Activated CD4-positive, alpha-beta T cell treated with anti-CD3 and anti-CD28 coated beads, Interleukin-2, amount 50 U/mL, for 24 hours (primary cell): ENCODE data around the gene PACRG.

ENCODE experiments used
- DNase-seq, 2 donors: peaks; one replicate each; pipeline ENCODE4 v3.0.0-alpha.2; 2020; ENCODE audit warnings: low read depth in 1 of 2, low spot score in 1 of 2

Gene PACRG

DNA sequence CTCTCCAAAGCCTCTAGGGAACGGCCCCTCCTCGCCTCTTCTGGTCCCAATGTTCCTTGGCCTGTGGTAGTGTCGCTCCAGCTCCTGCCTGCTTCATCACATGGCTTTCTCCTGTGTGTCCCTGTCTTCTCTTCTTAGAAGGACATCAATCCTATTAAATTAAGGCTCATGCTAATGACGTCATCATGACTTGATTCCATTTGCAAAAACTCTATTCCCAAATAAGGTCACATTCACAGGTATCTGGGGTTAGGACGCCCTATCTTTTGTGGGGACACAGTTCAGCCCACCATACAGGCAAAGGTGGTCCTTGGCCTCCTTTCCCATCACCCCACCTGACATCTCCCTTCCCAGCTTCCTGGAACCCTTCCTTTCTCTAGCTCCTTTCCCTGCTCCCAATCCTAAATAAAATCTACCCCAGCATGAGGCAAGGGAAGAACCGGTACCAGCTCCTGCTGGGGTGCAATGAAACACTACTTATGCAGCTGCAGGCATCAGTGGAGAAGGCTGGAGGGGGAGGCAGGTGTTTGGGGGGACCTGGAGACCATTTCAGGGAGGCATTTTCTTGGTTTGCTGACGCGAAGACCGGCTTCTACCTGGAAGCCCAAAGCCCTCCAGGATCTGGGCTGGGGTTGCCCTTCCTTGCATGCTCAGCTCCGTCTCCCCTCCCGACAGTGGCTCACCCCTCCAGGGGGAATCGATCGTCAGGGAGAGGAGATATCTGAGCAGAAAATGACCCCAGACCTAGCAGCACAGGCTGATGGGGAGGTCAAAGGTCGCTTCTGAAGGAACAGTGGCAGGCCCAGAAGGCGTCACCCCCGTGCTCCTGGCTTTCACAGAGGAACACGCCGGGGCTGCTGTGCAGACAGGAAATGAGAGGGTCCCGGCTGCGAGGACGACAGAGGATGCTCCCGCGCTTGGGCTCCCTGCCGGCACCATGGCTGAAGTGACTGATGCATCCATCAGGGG, 615.1 kb downstream of the PACRG start:
- DNase-seq, result no peak

DNA sequence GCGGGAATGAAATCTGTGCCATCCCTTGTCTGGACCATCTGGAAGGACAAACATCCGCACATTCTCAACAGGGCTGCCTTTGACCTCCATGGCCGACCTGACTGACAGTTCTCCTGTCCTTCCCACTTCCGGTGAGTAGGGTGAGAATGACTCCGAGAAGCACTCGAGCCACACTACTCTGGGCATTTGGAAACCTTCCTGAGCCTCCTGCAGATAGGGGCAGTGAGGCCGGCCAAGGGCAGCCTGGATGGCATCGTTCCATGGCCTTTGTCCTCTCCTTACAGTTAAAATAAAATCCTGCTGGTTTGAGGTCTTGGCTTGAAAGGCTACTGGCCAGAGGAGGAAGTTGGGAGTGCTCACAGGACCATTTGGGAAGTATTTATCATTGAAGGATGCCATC, 615.8 kb downstream of the PACRG start:
- no peak for DNase-seq

DNA sequence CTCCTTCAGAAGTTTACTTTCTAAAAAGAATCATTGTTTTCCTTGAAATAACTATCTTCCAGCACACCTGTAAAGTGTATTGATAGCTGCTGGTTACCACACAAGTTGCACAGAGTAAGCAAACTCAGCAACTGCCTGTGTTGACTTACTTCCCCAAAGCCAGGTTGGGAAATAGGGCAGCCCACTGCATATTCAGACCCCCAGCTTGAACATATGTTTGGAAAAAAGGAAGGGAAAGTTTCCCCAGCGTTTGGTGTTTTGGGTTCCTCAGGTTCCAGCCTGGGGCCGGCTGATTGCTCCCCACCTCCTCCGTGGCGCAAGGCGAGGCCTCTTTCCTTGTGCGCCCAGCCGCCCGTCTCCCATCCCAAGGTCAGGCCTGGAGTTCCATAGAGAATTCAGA, 616.6 kb downstream of the PACRG start:
- DNase-seq, result no peak

- no peak for DNase-seq
Measured at GRCh38 chr6:163345931-163346330, 618.2 kb downstream of the PACRG start.

DNA sequence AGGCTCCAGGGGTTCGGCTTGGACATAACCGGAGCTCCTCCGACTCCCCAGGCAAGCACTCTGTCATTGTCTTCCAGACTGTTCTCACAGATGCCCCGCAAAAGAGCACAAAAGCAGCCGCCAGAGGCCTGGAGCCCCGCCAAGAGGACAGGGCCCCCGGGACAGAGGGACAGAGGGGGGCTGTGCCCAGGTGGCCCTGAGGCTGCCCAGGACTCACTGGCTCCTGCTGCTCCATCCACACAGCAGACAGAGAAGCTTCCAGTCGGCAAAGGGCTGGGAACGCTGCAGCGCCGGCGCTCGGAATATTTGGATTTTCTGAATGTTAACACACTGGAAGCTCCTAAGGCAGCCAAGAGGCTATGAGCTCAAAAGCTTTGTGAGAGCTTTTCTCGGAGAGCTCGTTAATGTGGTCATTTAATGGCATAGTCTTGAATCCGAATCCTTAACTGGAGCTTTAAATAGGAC, 618.8 kb downstream of the PACRG start:
- no peak for DNase-seq

- DNase-seq, result no peak
Measured at GRCh38 chr6:163347021-163347446, 619.3 kb downstream of the PACRG start.

- no peak for DNase-seq
Measured at GRCh38 chr6:163348789-163349680, 621.3 kb downstream of the PACRG start.

GRCh38 chr6:163349696-163350095, 621.9 kb downstream of the PACRG start:
- DNase-seq, result no peak

DNA sequence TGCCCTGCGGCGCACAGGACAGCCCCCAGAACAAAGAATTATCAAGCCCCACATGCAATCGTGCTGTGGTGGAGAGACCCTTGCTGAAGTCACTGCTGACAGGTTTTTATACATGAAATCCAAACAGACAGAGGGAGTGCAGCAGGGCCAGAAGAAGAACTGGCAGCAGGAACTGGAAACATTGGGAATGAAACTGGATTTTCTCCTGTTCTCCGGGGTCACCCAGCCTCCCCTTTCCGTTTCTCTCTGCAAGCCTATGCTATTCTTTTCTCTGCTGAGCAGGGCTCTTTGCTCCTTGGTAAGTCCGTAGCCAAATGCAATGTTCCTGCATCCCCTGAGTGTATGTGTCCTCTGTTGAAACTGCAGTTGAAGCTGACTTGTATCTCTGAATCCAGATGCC, 623.2 kb downstream of the PACRG start:
- DNase-seq, result no peak

GRCh38 chr6:163352011-163352685, 624.4 kb downstream of the PACRG start:
- DNase-seq, result no peak

GRCh38 chr6:163352966-163353365, 625.2 kb downstream of the PACRG start:
- DNase-seq, result no peak

DNA sequence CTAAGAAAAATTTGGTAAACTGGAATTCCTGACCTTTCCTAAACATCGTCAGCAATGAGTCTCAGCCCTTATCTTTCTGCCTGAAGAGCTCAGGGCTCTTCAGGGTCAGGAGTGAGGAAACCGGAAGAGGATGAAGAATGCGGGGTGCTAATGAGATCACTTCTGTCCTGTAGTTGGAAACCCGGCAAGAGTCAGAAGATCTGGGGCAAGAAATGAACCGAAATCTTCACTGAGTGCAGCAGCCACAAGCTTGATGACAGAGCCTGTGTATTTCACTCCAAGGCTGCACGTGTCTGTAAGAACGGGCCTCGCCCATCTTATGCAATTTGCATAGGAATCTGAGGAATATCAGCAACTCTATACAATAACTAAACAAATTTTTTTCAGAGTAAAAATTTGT, 626.3 kb downstream of the PACRG start:
- no peak for DNase-seq

DNA sequence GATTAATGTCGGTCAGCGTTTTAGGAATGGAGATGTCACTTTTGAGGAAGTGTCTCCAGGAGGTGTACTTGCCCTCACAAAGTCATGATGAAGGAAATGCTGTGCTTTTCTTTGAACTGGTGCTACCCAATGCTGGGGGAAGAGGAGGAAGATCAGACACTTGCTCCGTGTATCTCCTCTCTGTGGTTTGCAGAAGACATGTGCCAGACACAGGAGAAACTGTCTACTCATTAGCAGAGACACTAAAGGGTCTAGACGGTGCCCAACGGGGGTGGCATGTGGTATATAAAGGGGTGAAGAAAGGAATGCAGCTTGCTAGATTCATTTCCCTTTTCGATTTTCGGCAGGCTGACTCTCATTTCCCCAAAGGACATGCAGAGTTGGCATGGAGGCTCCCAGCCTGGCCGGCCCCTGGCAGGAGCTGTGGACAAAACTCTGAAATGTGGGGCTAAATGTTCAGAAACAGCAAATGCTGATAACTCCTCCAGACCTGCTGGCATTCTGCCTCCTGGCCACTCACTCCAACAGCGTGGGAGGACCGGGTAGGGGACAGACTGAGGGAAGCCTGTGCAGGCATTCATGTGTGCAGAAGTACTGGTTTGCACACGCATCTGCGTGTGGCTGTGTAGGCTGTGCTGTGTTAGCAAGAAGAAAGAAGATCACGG, 627.1 kb downstream of the PACRG start:
- no peak for DNase-seq

GRCh38 chr6:163355426-163355991, 627.7 kb downstream of the PACRG start:
- DNase-seq, result no peak

- DNase-seq, result no peak
Measured at GRCh38 chr6:163356324-163356723, 628.5 kb downstream of the PACRG start.

- no peak for DNase-seq
Measured at GRCh38 chr6:163356743-163357142, 629.0 kb downstream of the PACRG start.

DNA sequence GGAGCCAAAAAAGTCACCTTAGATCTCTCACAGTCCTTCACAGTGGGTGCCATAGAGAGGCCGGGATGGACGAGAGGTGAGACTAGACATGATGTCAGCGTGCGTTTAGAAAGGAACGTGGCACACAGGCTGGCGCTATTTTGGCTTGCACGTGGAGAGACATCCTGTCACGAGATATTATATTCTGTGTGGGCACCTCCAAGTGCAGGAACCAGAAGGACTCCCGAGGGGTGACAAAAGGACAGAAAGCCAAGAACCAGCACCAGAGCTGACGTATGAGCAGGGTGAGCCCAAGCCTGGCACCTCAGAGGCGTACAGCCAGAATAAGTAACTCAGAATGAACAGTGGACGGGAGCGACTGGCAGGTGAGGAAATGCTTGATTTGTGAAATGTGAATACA, 636.9 kb downstream of the PACRG start:
- DNase-seq, result no peak
